Keratinocyte (primary cell): Measurements from ENCODE around the gene HELB. TPM values are rescaled to one million over a fixed set of nuclear protein-coding genes. Genes with fewer than 3 reads are reported as not detected.

Experiments
- DNase-seq: peaks from one replicate; pipeline ENCODE4 v3.0.0-alpha.2; 2011; ENCODE audit warnings: low read depth, missing footprints, low spot score
- FAIRE-seq: peaks from 2 replicates; lab custom pipeline; 2011; peaks lifted over from hg19 to GRCh38; lab: Jason Lieb, UNC
- H2AFZ ChIP-seq: 2 replicates; pipeline ENCODE4 v1.6.0; 2012; ENCODE audit warnings: low read length, control low read depth, inconsistent platforms; ENCODE audit not compliant: control insufficient read depth
- H3K27ac ChIP-seq: 2 replicates; pipeline ENCODE4 v1.5.1; 2011; ENCODE audit warnings: low read length; ENCODE audit not compliant: control insufficient read depth, insufficient read depth
- H3K27me3 ChIP-seq: 3 replicates; pipeline ENCODE4 v1.6.0; 2011; ENCODE audit warnings: low read length; ENCODE audit not compliant: control insufficient read depth, insufficient read depth; ENCODE audit errors: extremely low read depth
- H3K36me3 ChIP-seq, 2 experiments: 2 replicates in 1 of 2; 3 replicates in 1 of 2; pipeline ENCODE4 v1.5.1; 2011; ENCODE audit warnings: low read length in 2 of 2, mild to moderate bottlenecking in 1 of 2; ENCODE audit not compliant: control insufficient read depth in 2 of 2, insufficient read depth in 2 of 2; ENCODE audit errors: extremely low read depth in 1 of 2
- H3K4me1 ChIP-seq: 3 replicates; pipeline ENCODE4 v1.5.1; 2011; ENCODE audit warnings: low read length; ENCODE audit not compliant: control insufficient read depth, insufficient read depth; ENCODE audit errors: extremely low read depth
- H3K4me2 ChIP-seq: 3 replicates; pipeline ENCODE4 v1.6.0; 2011; ENCODE audit warnings: low read depth, low read length; ENCODE audit not compliant: control insufficient read depth, insufficient read depth; ENCODE audit errors: extremely low read depth
- H3K4me3 ChIP-seq, 3 experiments: fragments of 200-600 bp in 1 of 3; sonication (generic) in 1 of 3; 2 replicates in 2 of 3; 3 replicates in 1 of 3; pipeline ENCODE4 v1.5.1; 2011 to 2016; ENCODE audit warnings: low read length in 3 of 3, mild to moderate bottlenecking in 3 of 3, control low read depth in 2 of 3, inconsistent platforms in 1 of 3, low read depth in 1 of 3, mixed read lengths in 1 of 3, mixed run types in 1 of 3, moderate library complexity in 1 of 3; ENCODE audit not compliant: control insufficient read depth in 2 of 3, insufficient read depth in 2 of 3; ENCODE audit errors: extremely low read depth in 1 of 3
- H3K79me2 ChIP-seq: 2 replicates; pipeline ENCODE4 v1.6.0; 2012; ENCODE audit warnings: low read length; ENCODE audit not compliant: control insufficient read depth, insufficient read depth
- H3K9ac ChIP-seq: 3 replicates; pipeline ENCODE4 v1.6.0; 2011; ENCODE audit warnings: low read length; ENCODE audit not compliant: control insufficient read depth, insufficient read depth; ENCODE audit errors: extremely low read depth
- H3K9me1 ChIP-seq: 3 replicates; pipeline ENCODE4 v1.6.0; 2011; ENCODE audit warnings: low read length; ENCODE audit not compliant: control insufficient read depth, insufficient read depth; ENCODE audit errors: extremely low read depth
- H3K9me3 ChIP-seq: 2 replicates; pipeline ENCODE4 v1.5.1; 2012; ENCODE audit warnings: low read depth, low read length; ENCODE audit not compliant: control insufficient read depth
- H4K20me1 ChIP-seq: 3 replicates; pipeline ENCODE4 v1.6.0; 2011; ENCODE audit warnings: low read length; ENCODE audit not compliant: control insufficient read depth, insufficient read depth; ENCODE audit errors: extremely low read depth
- EZH2 ChIP-seq: IDR thresholded peaks from one replicate; pipeline ENCODE4 v1.6.1; 2012; ENCODE audit warnings: inconsistent platforms, mild to moderate bottlenecking, low read length, moderate library complexity
- dilution Hi-C: fragments of 300-500 bp; cut with MboI; formaldehyde crosslinking; loops from one replicate; pipeline ENCODE4 v1.7.0; 2020; ENCODE audit warnings: low sequenced_read_pairs; ENCODE audit not compliant: extremely low pct_ligation_motif_present
- polyA plus RNA-seq, 5 experiments: library from polyadenylated mRNA; depleted of rRNA in 3 of 5; stranded (reverse) in 3 of 5; stranded (forward) in 1 of 5; unstranded in 1 of 5; fragments of >200 nt; gene quantifications; 1 replicate in 1 of 5; 2 replicates in 3 of 5; 3 replicates in 1 of 5; pipeline versions ENCODE4 v1.2.1 to v1.2.3, GENCODE V29; 2011 to 2012; ENCODE audit warnings: missing spikeins in 2 of 5, low read depth in 1 of 5, low replicate concordance in 1 of 5
- TF ChIP-seq, protein P1 (sequence below), 3 experiments: IDR thresholded peaks in 1 of 3; conservative IDR thresholded peaks in 1 of 3; optimal IDR thresholded peaks in 1 of 3; 2 replicates in 2 of 3; 3 replicates in 1 of 3; pipeline versions ENCODE3 to v1.5.1; 2011; ENCODE audit warnings: low read length in 3 of 3, mild to moderate bottlenecking in 3 of 3, moderate library complexity in 2 of 3, control low read depth in 1 of 3, inconsistent platforms in 1 of 3; ENCODE audit not compliant: insufficient read depth in 2 of 3; ENCODE audit errors: extremely low read depth in 1 of 3

The HELB gene
- polyA plus RNA-seq, 1 donor (not counting 4 experiments of a cell fraction or from before 2014, with no cell fraction given), result 1.8 TPM

- Histone ChIP-seq H4K20me1 (no peaks in the 10 kb centered on the region), H3K4me2 (no peak overlapping the region), H3K27ac (no peak overlapping the region), H3K9ac (no peak overlapping the region), H3K9me3 (no peaks in the 10 kb centered on the region), H3K79me2 (no peaks in the 10 kb centered on the region), H3K4me3 (no peak overlapping the region), H3K27me3 (no peaks in the 10 kb centered on the region), H3K36me3 (no peaks in the 10 kb centered on the region), H3K9me1 (no peaks in the 10 kb centered on the region), H2AFZ (no peak overlapping the region), H3K4me1 (no peaks in the 10 kb centered on the region)
- dilution Hi-C loops, result no loop called here
- no peak for DNase-seq
- no peak for TF ChIP-seq EZH2
- TF ChIP-seq, protein P1, sequence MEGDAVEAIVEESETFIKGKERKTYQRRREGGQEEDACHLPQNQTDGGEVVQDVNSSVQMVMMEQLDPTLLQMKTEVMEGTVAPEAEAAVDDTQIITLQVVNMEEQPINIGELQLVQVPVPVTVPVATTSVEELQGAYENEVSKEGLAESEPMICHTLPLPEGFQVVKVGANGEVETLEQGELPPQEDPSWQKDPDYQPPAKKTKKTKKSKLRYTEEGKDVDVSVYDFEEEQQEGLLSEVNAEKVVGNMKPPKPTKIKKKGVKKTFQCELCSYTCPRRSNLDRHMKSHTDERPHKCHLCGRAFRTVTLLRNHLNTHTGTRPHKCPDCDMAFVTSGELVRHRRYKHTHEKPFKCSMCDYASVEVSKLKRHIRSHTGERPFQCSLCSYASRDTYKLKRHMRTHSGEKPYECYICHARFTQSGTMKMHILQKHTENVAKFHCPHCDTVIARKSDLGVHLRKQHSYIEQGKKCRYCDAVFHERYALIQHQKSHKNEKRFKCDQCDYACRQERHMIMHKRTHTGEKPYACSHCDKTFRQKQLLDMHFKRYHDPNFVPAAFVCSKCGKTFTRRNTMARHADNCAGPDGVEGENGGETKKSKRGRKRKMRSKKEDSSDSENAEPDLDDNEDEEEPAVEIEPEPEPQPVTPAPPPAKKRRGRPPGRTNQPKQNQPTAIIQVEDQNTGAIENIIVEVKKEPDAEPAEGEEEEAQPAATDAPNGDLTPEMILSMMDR (optimal IDR thresholded peaks at IDR 0.05 in 1 of 3, IDR thresholded peaks at IDR 0.05 in 1 of 3, conservative IDR thresholded peaks at IDR 0.05 in 1 of 3; ENCODE audit: extremely low read depth in 1 of 3, insufficient read depth in 2 of 3, low read length in 3 of 3), result no peak
- peak; percentile 20 for FAIRE-seq
These were observed 57.0 kb downstream of the HELB start for GRCh38 chr12:66359300-66359699.

GRCh38 chr12:66361703-66362102 lies 59.4 kb downstream of the HELB start:
- no peaks in the 10 kb centered on the region for H3K9me1 ChIP-seq
- no peak overlapping the region for H2AFZ ChIP-seq
- no peak overlapping the region for H3K9ac ChIP-seq
- TF ChIP-seq, protein P1 (optimal IDR thresholded peaks at IDR 0.05 in 1 of 3, IDR thresholded peaks at IDR 0.05 in 1 of 3, conservative IDR thresholded peaks at IDR 0.05 in 1 of 3; ENCODE audit: extremely low read depth in 1 of 3, insufficient read depth in 2 of 3, low read length in 3 of 3), result no peak
- TF ChIP-seq EZH2, result no peak
- no peaks in the 10 kb centered on the region for H3K9me3 ChIP-seq
- H3K36me3 ChIP-seq, result no peaks in the 10 kb centered on the region
- no peak for FAIRE-seq
- H3K27me3 ChIP-seq, result no peaks in the 10 kb centered on the region
- H3K27ac ChIP-seq, result no peak overlapping the region
- dilution Hi-C loops, result no loop called here
- DNase-seq, result no peak
- no peaks in the 10 kb centered on the region for H4K20me1 ChIP-seq
- no peak overlapping the region for H3K4me2 ChIP-seq
- no peaks in the 10 kb centered on the region for H3K79me2 ChIP-seq
- no peak overlapping the region for H3K4me3 ChIP-seq
- H3K4me1 ChIP-seq, result no peaks in the 10 kb centered on the region
